Neural cell (in vitro differentiated cells): ENCODE data around the gene RPS19BP1. TPM values are rescaled to one million over a fixed set of nuclear protein-coding genes. Genes with fewer than 3 reads are reported as not detected.

Experiments used
- H2AFZ ChIP-seq: fragments of 200-600, 300-800 bp; sonication (generic), shearing (Covaris generic); 2 replicates; pipeline ENCODE4 v1.6.0; 2014; ENCODE audit warnings: low read depth, mild to moderate bottlenecking, antibody characterized with exemption, low read length, moderate library complexity
- H3F3A ChIP-seq: fragments of 200-600 bp; shearing (Covaris generic); 2 replicates; pipeline ENCODE4 v1.6.1; 2016; ENCODE audit warnings: mild to moderate bottlenecking, moderate library complexity, mixed read lengths, antibody characterized with exemption, low read length; ENCODE audit not compliant: insufficient read depth, poor library complexity, severe bottlenecking
- H3K27ac ChIP-seq: fragments of 200-600, 300-800 bp; sonication (generic), shearing (Covaris generic); 2 replicates; pipeline ENCODE4 v1.5.1; 2014; ENCODE audit warnings: mild to moderate bottlenecking, low read length, moderate library complexity
- H3K27me3 ChIP-seq: fragments of 300-800, 200-600 bp; sonication (generic), shearing (Covaris generic); 2 replicates; pipeline ENCODE4 v1.6.0; 2014; ENCODE audit warnings: mild to moderate bottlenecking, low read depth, low read length, moderate library complexity; ENCODE audit not compliant: insufficient read depth
- H3K36me3 ChIP-seq: fragments of 300-800, 200-600 bp; sonication (generic), shearing (Covaris generic); 2 replicates; pipeline ENCODE4 v1.5.1; 2014; ENCODE audit warnings: mild to moderate bottlenecking, antibody characterized with exemption, low read length, moderate library complexity; ENCODE audit not compliant: insufficient read depth
- H3K4me2 ChIP-seq: fragments of 300-800, 200-600 bp; sonication (generic), shearing (Covaris generic); 2 replicates; pipeline ENCODE4 v1.6.0; 2014; ENCODE audit warnings: mild to moderate bottlenecking, low read length
- H3K4me3 ChIP-seq: fragments of 300-800, 200-600 bp; sonication (generic), shearing (Covaris generic); 2 replicates; pipeline ENCODE4 v1.5.1; 2014; ENCODE audit warnings: mild to moderate bottlenecking, low read length, moderate library complexity
- H3K79me2 ChIP-seq: fragments of 200-600 bp; shearing (Covaris generic); replicated peaks from 2 replicates; pipeline ENCODE4 v1.6.0; 2014; ENCODE audit warnings: mild to moderate bottlenecking, low read length, moderate library complexity; ENCODE audit not compliant: insufficient read depth
- H3K9ac ChIP-seq: fragments of 300-800, 200-600 bp; sonication (generic), shearing (Covaris generic); 2 replicates; pipeline ENCODE4 v1.6.1; 2016; ENCODE audit warnings: mild to moderate bottlenecking, low read length, mixed read lengths
- H3K9me2 ChIP-seq: fragments of 200-600 bp; shearing (Covaris generic); 2 replicates; pipeline ENCODE4 v1.6.1; 2016; ENCODE audit warnings: mild to moderate bottlenecking, low read length, mixed read lengths; ENCODE audit not compliant: insufficient read depth
- H3K9me3 ChIP-seq: fragments of 200-600, 300-800 bp; sonication (generic), shearing (Covaris generic); 2 replicates; pipeline ENCODE4 v1.6.1; 2016; ENCODE audit warnings: mild to moderate bottlenecking, mixed run types, low read length, moderate library complexity, mixed read lengths
- H4K20me1 ChIP-seq: fragments of 200-600 bp; shearing (Covaris generic); 2 replicates; pipeline ENCODE4 v1.6.1; 2016; ENCODE audit warnings: mild to moderate bottlenecking, mixed run types; ENCODE audit not compliant: insufficient read depth
- CTCF ChIP-seq: fragments of 450-650 bp; IDR thresholded peaks from 2 replicates; pipeline ENCODE4 v1.5.1; 2014; ENCODE audit warnings: antibody characterized with exemption, mild to moderate bottlenecking, moderate library complexity; ENCODE audit not compliant: poor library complexity, severe bottlenecking
- EP300 ChIP-seq: fragments of 450-650 bp; conservative IDR thresholded peaks from 2 replicates; pipeline ENCODE4 v1.6.1; 2014; ENCODE audit warnings: antibody characterized with exemption, mild to moderate bottlenecking, moderate library complexity; ENCODE audit not compliant: poor library complexity, severe bottlenecking
- EZH2 ChIP-seq: fragments of 200-600, 300-800 bp; shearing (Covaris generic), sonication (generic); IDR thresholded peaks from 2 replicates; pipeline ENCODE4 v1.6.1; 2014; ENCODE audit warnings: antibody characterized with exemption, low read length, borderline replicate concordance, mild to moderate bottlenecking; ENCODE audit not compliant: insufficient read depth, poor library complexity, severe bottlenecking
- MXI1 ChIP-seq: fragments of 450-650 bp; conservative IDR thresholded peaks from 2 replicates; pipeline ENCODE4 v1.6.1; 2014; ENCODE audit warnings: antibody characterized with exemption, mild to moderate bottlenecking; ENCODE audit not compliant: poor library complexity, severe bottlenecking
- POLR2AphosphoS5 ChIP-seq: IDR thresholded peaks from 2 replicates; pipeline ENCODE4 v1.6.1; 2012
- RAD21 ChIP-seq: fragments of 450-650 bp; conservative IDR thresholded peaks from 2 replicates; pipeline ENCODE4 v1.6.1; 2014; ENCODE audit warnings: antibody characterized with exemption, mild to moderate bottlenecking, moderate library complexity
- REST ChIP-seq: IDR thresholded peaks from 2 replicates; pipeline ENCODE4 v1.6.1; 2012; ENCODE audit warnings: borderline replicate concordance
- SMC3 ChIP-seq: fragments of 450-650 bp; conservative IDR thresholded peaks from 2 replicates; pipeline ENCODE4 v1.6.1; 2014; ENCODE audit warnings: antibody characterized with exemption, mild to moderate bottlenecking, moderate library complexity; ENCODE audit not compliant: poor library complexity
- TAF1 ChIP-seq: IDR thresholded peaks from 2 replicates; pipeline ENCODE4 v1.6.1; 2012; ENCODE audit warnings: low read depth
- polyA plus RNA-seq: library from polyadenylated mRNA; depleted of rRNA; stranded (reverse); fragments of >200 nt; gene quantifications from 2 replicates; pipeline ENCODE4 v1.2.3, GENCODE V29; 2014

The RPS19BP1 gene
- polyA plus RNA-seq, 1 donor from 2014 or later = 164 TPM

GRCh38 chr22:39479254-39479653 lies 53.3 kb downstream of the RPS19BP1 start:
- no peaks in the 10 kb centered on the region for H3K9me3 ChIP-seq
- H3K9me2 ChIP-seq = no peaks in the 10 kb centered on the region
- no peak overlapping the region for H3K4me2 ChIP-seq
- TF ChIP-seq TAF1 = no peak
- no peak for TF ChIP-seq EP300
- TF ChIP-seq REST = no peak
- TF ChIP-seq SMC3 = no peak
- no peak for TF ChIP-seq POLR2AphosphoS5
- TF ChIP-seq RAD21 = no peak
- no peak for TF ChIP-seq CTCF
- TF ChIP-seq MXI1 = no peak
- no peak for TF ChIP-seq EZH2
- H2AFZ ChIP-seq = no peak overlapping the region
- no peak overlapping the region for H3K4me3 ChIP-seq
- H3F3A ChIP-seq = no peaks in the 10 kb centered on the region
- H3K36me3 ChIP-seq = no peaks in the 10 kb centered on the region
- no peak overlapping the region for H3K9ac ChIP-seq
- no peak overlapping the region for H3K27ac ChIP-seq
- H4K20me1 ChIP-seq = no peaks in the 10 kb centered on the region
- no peaks in the 10 kb centered on the region for H3K79me2 ChIP-seq
- no peaks in the 10 kb centered on the region for H3K27me3 ChIP-seq

Other genes starting within 250 kb of the RPS19BP1 start
- 1,527 and 1,646 TPM in 2 replicates for gene RPL3, start 213.1 kb downstream of the RPS19BP1 start, polyA plus RNA-seq
- 68.4 and 85.4 TPM in 2 replicates for gene SYNGR1, start 182.8 kb downstream of the RPS19BP1 start, polyA plus RNA-seq
- 25.3 and 26.5 TPM in 2 replicates for gene TAB1, start 133.0 kb downstream of the RPS19BP1 start, polyA plus RNA-seq
- gene MGAT3, start 75.7 kb downstream of the RPS19BP1 start, polyA plus RNA-seq = 29.1 and 36.2 TPM in 2 replicates
- 15.3 and 19.8 TPM in 2 replicates for gene MIEF1, start 30.5 kb downstream of the RPS19BP1 start, polyA plus RNA-seq
- 394 and 399 TPM in 2 replicates for gene ATF4, start 12.2 kb downstream of the RPS19BP1 start, polyA plus RNA-seq
- gene CACNA1I, start 38.0 kb upstream of the RPS19BP1 start, polyA plus RNA-seq = 1.9 and 2.6 TPM in 2 replicates